ENCODE data around the gene RAE1. TPM values are rescaled to one million over a fixed set of nuclear protein-coding genes. Genes with fewer than 3 reads are reported as not detected.

RAE1 gene
- total and polyA plus RNA-seq, 12 donors: 6.2 to 19.9 (median 15.5) TPM

- H3K4me1 ChIP-seq: no peaks in the 10 kb centered on the region
- ATAC-seq: no peak
- intact Hi-C loops (cut with DNase I): no loop called here
- no peaks in the 10 kb centered on the region for H3K36me3 ChIP-seq
- no peak overlapping the region for H3K27ac ChIP-seq
- H3K9me3 ChIP-seq: no peaks in the 10 kb centered on the region
- 89 to 93% methylated on average over 5 of the region's 5 CpGs for WGBS, 2 donors
- no peak for DNase-seq
- TF ChIP-seq CTCF (IDR thresholded peaks at IDR 0.05): no peak
- H3K27me3 ChIP-seq: peaks cover 0 to 53% (median 8%) of the 10 kb centered on the region in 7 donors
- no peak overlapping the region for H3K4me3 ChIP-seq
Observed at GRCh38 chr20:57313951-57314350, 37.1 kb upstream of the RAE1 start.

- Histone ChIP-seq H3K27ac (no peak overlapping the region), H3K9me3 (no peaks in the 10 kb centered on the region), H3K4me3 (no peak overlapping the region), H3K36me3 (no peaks in the 10 kb centered on the region), H3K27me3 (peaks cover 0 to 53% (median 10%) of the 10 kb centered on the region in 7 donors), H3K4me1 (no peaks in the 10 kb centered on the region)
- ATAC-seq (no peak), DNase-seq (no peak)
- intact Hi-C loops (cut with DNase I): no loop called here
- no peak for TF ChIP-seq CTCF (IDR thresholded peaks at IDR 0.05)
- WGBS, 2 donors: 79 to 87% methylated on average over 8 of the region's 8 CpGs
Observed at GRCh38 chr20:57315083-57315975, 35.7 kb upstream of the RAE1 start.

- intact Hi-C loops (cut with DNase I): no loop called here
- H3K36me3 ChIP-seq: no peaks in the 10 kb centered on the region
- DNase-seq (no peak), ATAC-seq (no peak)
- no peaks in the 10 kb centered on the region for H3K9me3 ChIP-seq
- H3K27me3 ChIP-seq: peaks cover 0 to 53% (median 17%) of the 10 kb centered on the region in 7 donors
- no peak overlapping the region for H3K27ac ChIP-seq
- no peak for TF ChIP-seq CTCF (IDR thresholded peaks at IDR 0.05)
- WGBS, 2 donors: 83 to 84% methylated on average over 8 of the region's 8 CpGs
- no peaks in the 10 kb centered on the region for H3K4me1 ChIP-seq
- H3K4me3 ChIP-seq: no peak overlapping the region
Observed at GRCh38 chr20:57315976-57316480, 35.0 kb upstream of the RAE1 start.

GRCh38 chr20:57316795-57317201 is 34.3 kb upstream of the RAE1 start:
- intact Hi-C loops (cut with DNase I): no loop called here
- ATAC-seq (no peak), DNase-seq (no peak)
- H3K36me3 ChIP-seq: no peaks in the 10 kb centered on the region
- no peak overlapping the region for H3K4me3 ChIP-seq
- H3K4me1 ChIP-seq: no peaks in the 10 kb centered on the region
- TF ChIP-seq CTCF (IDR thresholded peaks at IDR 0.05): no peak
- no peaks in the 10 kb centered on the region for H3K9me3 ChIP-seq
- H3K27ac ChIP-seq: no peak overlapping the region
- H3K27me3 ChIP-seq: peaks cover 0 to 58% (median 25%) of the 10 kb centered on the region in 7 donors
- WGBS, 2 donors: 75 to 82% methylated on average over 9 of the region's 9 CpGs

All from heart right ventricle (tissue), 16 donors.